ENCODE measurements around the gene ARHGAP24.

- TF ChIP-seq EZH2 (IDR thresholded peaks at IDR 0.05; ENCODE audit: borderline replicate concordance) (no peak), EZH2phosphoT487 (IDR thresholded peaks at IDR 0.05; ENCODE audit: low read depth, severe bottlenecking, unreplicated experiment) (no peak)
- TF ChIP-seq, protein P1, sequence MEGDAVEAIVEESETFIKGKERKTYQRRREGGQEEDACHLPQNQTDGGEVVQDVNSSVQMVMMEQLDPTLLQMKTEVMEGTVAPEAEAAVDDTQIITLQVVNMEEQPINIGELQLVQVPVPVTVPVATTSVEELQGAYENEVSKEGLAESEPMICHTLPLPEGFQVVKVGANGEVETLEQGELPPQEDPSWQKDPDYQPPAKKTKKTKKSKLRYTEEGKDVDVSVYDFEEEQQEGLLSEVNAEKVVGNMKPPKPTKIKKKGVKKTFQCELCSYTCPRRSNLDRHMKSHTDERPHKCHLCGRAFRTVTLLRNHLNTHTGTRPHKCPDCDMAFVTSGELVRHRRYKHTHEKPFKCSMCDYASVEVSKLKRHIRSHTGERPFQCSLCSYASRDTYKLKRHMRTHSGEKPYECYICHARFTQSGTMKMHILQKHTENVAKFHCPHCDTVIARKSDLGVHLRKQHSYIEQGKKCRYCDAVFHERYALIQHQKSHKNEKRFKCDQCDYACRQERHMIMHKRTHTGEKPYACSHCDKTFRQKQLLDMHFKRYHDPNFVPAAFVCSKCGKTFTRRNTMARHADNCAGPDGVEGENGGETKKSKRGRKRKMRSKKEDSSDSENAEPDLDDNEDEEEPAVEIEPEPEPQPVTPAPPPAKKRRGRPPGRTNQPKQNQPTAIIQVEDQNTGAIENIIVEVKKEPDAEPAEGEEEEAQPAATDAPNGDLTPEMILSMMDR (IDR thresholded peaks at IDR 0.05; ENCODE audit: poor library complexity) = no peak
These were observed 207.0 kb downstream of the ARHGAP24 start for GRCh38 chr4:85681921-85682320.
